Astrocyte (in vitro differentiated cells and primary cell): ENCODE measurements around the gene ANKRD18A.

ENCODE experiments used
- EZH2 ChIP-seq: IDR thresholded peaks from 2 replicates; pipeline ENCODE4 v1.6.1; 2012; ENCODE audit warnings: mild to moderate bottlenecking, low read length, inconsistent platforms; ENCODE audit not compliant: insufficient read depth
- TF ChIP-seq, protein P1 (sequence below): IDR thresholded peaks from 2 replicates; pipeline ENCODE4 v1.5.1; 2011; ENCODE audit warnings: low read depth, mild to moderate bottlenecking, inconsistent platforms, low read length, moderate library complexity; ENCODE audit not compliant: insufficient read depth

DNA sequence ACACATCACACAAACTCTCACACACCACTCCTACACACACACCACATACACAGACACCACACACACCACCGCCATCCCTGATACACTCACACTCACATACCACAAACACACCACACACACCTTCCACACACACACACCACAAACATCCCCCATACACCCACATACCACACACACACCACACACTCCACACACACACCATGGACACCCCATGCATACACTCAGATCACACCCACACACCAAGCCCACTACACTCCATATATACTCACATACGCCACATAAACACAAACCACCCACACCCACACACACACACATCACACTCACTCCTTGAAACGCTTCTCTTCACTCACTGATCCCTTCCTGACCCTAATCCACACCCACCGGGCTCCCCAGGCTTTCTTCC, 9.1 kb upstream of the ANKRD18A start:
- TF ChIP-seq, protein P1, sequence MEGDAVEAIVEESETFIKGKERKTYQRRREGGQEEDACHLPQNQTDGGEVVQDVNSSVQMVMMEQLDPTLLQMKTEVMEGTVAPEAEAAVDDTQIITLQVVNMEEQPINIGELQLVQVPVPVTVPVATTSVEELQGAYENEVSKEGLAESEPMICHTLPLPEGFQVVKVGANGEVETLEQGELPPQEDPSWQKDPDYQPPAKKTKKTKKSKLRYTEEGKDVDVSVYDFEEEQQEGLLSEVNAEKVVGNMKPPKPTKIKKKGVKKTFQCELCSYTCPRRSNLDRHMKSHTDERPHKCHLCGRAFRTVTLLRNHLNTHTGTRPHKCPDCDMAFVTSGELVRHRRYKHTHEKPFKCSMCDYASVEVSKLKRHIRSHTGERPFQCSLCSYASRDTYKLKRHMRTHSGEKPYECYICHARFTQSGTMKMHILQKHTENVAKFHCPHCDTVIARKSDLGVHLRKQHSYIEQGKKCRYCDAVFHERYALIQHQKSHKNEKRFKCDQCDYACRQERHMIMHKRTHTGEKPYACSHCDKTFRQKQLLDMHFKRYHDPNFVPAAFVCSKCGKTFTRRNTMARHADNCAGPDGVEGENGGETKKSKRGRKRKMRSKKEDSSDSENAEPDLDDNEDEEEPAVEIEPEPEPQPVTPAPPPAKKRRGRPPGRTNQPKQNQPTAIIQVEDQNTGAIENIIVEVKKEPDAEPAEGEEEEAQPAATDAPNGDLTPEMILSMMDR = no peak
- TF ChIP-seq EZH2 = no peak
